ENCODE results near the gene WDR5.

Gene WDR5

DNA sequence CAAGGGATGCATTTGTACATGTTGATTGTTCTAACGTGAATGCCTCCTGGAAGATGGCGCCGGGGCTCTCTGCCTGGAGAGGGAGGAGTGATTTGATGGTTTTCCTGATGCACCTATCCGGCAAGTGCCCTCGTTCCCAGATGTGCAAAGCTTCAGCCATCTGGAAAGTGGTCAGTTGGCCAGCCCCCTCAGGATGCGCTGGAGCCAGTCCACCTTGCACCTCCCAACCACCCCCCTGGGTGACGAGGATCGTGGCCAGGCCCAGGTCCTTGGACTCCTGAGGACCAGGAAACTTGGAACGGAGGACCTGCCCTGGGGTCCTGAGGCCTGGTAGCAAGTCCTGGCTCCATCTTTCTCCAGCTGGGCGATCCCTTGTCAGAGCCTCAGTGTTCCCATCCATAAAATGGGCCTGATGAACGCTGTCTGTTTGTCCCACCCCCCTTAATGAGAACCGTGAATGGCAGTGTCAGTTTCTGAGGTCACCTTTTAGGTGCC lies 52.1 kb downstream of the WDR5 start:
- H3K4me1 Mint-ChIP-seq (ENCODE audit: low read depth in 2 of 2) = peaks cover 7 to 10% of the 10 kb centered on the region in 2 donors
- H3K4me3 Mint-ChIP-seq = no peak overlapping the region
- ATAC-seq (replicated peaks) (no peak), DNase-seq (no peak)
- peak overlapping the region in 1 of 2 donors; percentile 45 for H3K27ac Mint-ChIP-seq
- H3K27me3 Mint-ChIP-seq = peaks cover 0 to 6% of the 10 kb centered on the region in 2 donors
- H3K36me3 Mint-ChIP-seq (ENCODE audit: insufficient read depth) = peaks cover 9% of the 10 kb centered on the region
- H3K9me3 Mint-ChIP-seq = no peaks in the 10 kb centered on the region

DNA sequence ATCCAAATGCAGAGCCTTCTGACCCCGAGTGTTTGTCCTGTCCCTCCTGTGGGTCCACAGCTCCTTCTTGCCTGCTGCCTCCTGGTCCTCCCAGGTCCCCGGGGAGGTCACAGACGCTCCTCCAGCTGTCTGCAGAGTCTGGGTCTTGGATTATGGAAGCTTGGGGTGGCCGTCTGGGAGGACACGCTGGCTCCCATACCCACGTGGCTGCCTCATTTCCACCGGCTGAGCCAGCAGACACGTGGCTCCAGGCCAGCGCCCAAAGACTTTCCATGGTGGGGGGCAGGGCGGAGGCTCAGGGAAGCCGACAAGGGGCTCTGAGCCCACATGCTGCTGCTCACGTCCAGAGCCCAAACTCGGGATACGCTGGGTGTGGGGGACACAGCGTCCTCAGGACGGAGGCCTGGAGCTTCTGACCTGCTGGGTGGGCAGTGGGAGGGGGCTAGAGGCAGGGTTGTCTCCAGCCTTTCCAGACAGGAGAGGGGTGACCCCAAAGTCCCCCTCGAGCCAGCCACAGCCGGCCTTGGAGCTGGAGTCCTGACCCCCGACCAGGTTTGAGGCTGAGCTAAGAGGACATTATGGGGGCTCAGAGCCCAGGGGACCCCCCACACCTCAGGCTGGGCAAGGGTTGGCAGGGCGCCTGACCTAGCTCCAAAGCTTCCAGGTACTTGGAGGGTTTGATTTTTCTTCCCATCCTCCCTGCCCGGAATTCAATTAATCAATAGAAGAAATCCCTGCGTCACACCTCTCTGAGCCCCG lies 52.7 kb downstream of the WDR5 start:
- Mint-ChIP-seq H3K4me1 (ENCODE audit: low read depth in 2 of 2) (peaks cover 7 to 9% of the 10 kb centered on the region in 2 donors), H3K36me3 (ENCODE audit: insufficient read depth) (peaks cover 9% of the 10 kb centered on the region), H3K9me3 (no peaks in the 10 kb centered on the region), H3K27ac (peak overlapping the region in 1 of 2 donors; percentile 45), H3K27me3 (peaks cover 0 to 6% of the 10 kb centered on the region in 2 donors), H3K4me3 (no peak overlapping the region)
- no peak for DNase-seq
- ATAC-seq (replicated peaks) = no peak

GRCh38 chr9:134189145-134189469 lies 53.2 kb downstream of the WDR5 start:
- Mint-ChIP-seq H3K27ac (peak overlapping the region in 1 of 2 donors; percentile 1), H3K4me1 (ENCODE audit: low read depth in 2 of 2) (peaks cover 7 to 9% of the 10 kb centered on the region in 2 donors), H3K9me3 (no peaks in the 10 kb centered on the region), H3K36me3 (ENCODE audit: insufficient read depth) (peaks cover 9% of the 10 kb centered on the region), H3K27me3 (peaks cover 0 to 6% of the 10 kb centered on the region in 2 donors), H3K4me3 (no peak overlapping the region)
- ATAC-seq (replicated peaks) (no peak), DNase-seq (no peak)

- Mint-ChIP-seq H3K4me1 (ENCODE audit: low read depth in 2 of 2) (peaks cover 7 to 9% of the 10 kb centered on the region in 2 donors), H3K36me3 (ENCODE audit: insufficient read depth) (peaks cover 9% of the 10 kb centered on the region), H3K4me3 (no peak overlapping the region), H3K27ac (peak overlapping the region in 1 of 2 donors; percentile 1), H3K9me3 (no peaks in the 10 kb centered on the region), H3K27me3 (peaks cover 0 to 6% of the 10 kb centered on the region in 2 donors)
- no peak for DNase-seq
- no peak for ATAC-seq (replicated peaks)
Measured at GRCh38 chr9:134189470-134190231, 53.8 kb downstream of the WDR5 start.

GRCh38 chr9:134190232-134191121 lies 54.6 kb downstream of the WDR5 start:
- Mint-ChIP-seq H3K4me3 (no peak overlapping the region), H3K4me1 (ENCODE audit: low read depth in 2 of 2) (peaks cover 8 to 9% of the 10 kb centered on the region in 2 donors), H3K27me3 (peaks cover 0 to 6% of the 10 kb centered on the region in 2 donors), H3K9me3 (no peaks in the 10 kb centered on the region), H3K36me3 (ENCODE audit: insufficient read depth) (peaks cover 7% of the 10 kb centered on the region), H3K27ac (no peak overlapping the region)
- no peak for ATAC-seq (replicated peaks)
- no peak for DNase-seq

GRCh38 chr9:134191455-134192209 lies 55.8 kb downstream of the WDR5 start:
- peaks cover 0 to 6% of the 10 kb centered on the region in 2 donors for H3K27me3 Mint-ChIP-seq
- no peak for DNase-seq
- peaks cover 3% of the 10 kb centered on the region for H3K36me3 Mint-ChIP-seq (ENCODE audit: insufficient read depth)
- H3K4me1 Mint-ChIP-seq (ENCODE audit: low read depth in 2 of 2) = peaks cover 8 to 10% of the 10 kb centered on the region in 2 donors
- no peak for ATAC-seq (replicated peaks)
- H3K4me3 Mint-ChIP-seq = no peak overlapping the region
- H3K27ac Mint-ChIP-seq = no peak overlapping the region
- H3K9me3 Mint-ChIP-seq = no peaks in the 10 kb centered on the region

DNA sequence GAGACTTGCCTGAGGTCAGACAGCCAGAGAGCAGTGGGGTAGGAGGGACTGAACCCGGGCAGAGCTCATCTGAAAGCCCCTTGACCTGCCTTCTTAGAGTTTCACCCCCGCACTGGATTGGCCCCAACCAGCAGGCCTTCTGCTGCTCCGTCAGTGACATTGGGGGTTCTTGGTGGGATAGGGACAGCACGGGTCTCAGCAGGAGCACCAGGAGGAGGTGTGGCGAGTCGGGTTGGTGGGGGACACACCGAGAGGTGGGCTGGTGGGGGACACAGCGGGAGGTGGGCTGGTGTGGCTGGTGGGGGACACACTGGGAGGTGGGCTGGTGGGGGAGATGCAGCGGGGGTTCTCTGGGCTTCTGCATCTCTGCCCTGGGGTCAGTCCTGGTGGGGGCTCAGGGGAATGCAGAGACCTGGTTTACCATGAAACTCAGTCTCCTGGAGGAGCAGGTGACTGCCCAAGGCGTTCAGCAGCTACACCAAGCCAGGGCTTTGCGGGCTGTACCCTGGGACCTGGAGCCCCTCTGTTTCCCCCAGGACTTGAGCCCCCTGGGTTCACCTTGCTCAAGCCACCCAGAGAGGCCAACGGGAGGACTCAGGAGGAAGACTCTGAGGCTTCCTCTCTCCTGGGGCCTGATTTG lies 56.5 kb downstream of the WDR5 start:
- H3K36me3 Mint-ChIP-seq (ENCODE audit: insufficient read depth) = peaks cover 3% of the 10 kb centered on the region
- H3K27ac Mint-ChIP-seq = no peak overlapping the region
- no peak for ATAC-seq (replicated peaks)
- H3K9me3 Mint-ChIP-seq = no peaks in the 10 kb centered on the region
- no peak for DNase-seq
- H3K4me3 Mint-ChIP-seq = no peak overlapping the region
- H3K4me1 Mint-ChIP-seq (ENCODE audit: low read depth in 2 of 2) = peaks cover 8 to 15% of the 10 kb centered on the region in 2 donors
- H3K27me3 Mint-ChIP-seq = peaks cover 0 to 6% of the 10 kb centered on the region in 2 donors

- H3K4me1 Mint-ChIP-seq (ENCODE audit: low read depth in 2 of 2) = peaks cover 8 to 18% of the 10 kb centered on the region in 2 donors
- peaks cover 3% of the 10 kb centered on the region for H3K36me3 Mint-ChIP-seq (ENCODE audit: insufficient read depth)
- peaks cover 0 to 6% of the 10 kb centered on the region in 2 donors for H3K27me3 Mint-ChIP-seq
- H3K4me3 Mint-ChIP-seq = no peak overlapping the region
- no peaks in the 10 kb centered on the region for H3K9me3 Mint-ChIP-seq
- DNase-seq (no peak), ATAC-seq (replicated peaks) (no peak)
- H3K27ac Mint-ChIP-seq = no peak overlapping the region
Measured at GRCh38 chr9:134192951-134193731, 57.3 kb downstream of the WDR5 start.

GRCh38 chr9:134193912-134194535 lies 58.1 kb downstream of the WDR5 start:
- Mint-ChIP-seq H3K36me3 (ENCODE audit: insufficient read depth) (peaks cover 5% of the 10 kb centered on the region), H3K27me3 (peaks cover 0 to 6% of the 10 kb centered on the region in 2 donors), H3K9me3 (no peaks in the 10 kb centered on the region), H3K27ac (no peak overlapping the region), H3K4me3 (no peak overlapping the region), H3K4me1 (ENCODE audit: low read depth in 2 of 2) (peaks cover 12 to 22% of the 10 kb centered on the region in 2 donors)
- no peak for DNase-seq
- no peak for ATAC-seq (replicated peaks)

DNA sequence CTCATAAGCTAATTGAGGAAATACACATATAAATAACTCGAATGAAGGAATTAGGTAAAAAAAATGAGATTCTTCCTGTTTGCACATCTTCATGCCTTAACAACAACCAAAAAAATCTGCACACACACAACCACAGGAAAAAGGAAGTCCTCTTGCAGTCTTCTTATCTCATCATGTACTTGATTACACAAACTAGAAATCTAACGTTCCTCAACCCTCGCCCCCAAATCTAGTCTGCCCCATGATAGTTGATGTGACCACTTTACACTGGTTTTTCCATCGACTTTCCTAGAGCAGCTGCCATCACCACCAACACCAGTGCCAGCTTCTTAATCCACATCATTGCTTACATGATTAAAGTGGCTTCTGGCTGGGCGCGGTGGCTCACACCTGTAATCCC lies 59.7 kb downstream of the WDR5 start:
- H3K4me3 Mint-ChIP-seq = peak overlapping the region; percentile 30 to 40
- H3K27me3 Mint-ChIP-seq = peaks cover 0 to 6% of the 10 kb centered on the region in 2 donors
- ATAC-seq (replicated peaks) (no peak), DNase-seq (no peak)
- H3K36me3 Mint-ChIP-seq (ENCODE audit: insufficient read depth) = peaks cover 2% of the 10 kb centered on the region
- H3K27ac Mint-ChIP-seq = peak overlapping the region; percentile 11 to 42
- H3K4me1 Mint-ChIP-seq (ENCODE audit: low read depth in 2 of 2) = peaks cover 9 to 19% of the 10 kb centered on the region in 2 donors
- H3K9me3 Mint-ChIP-seq = no peaks in the 10 kb centered on the region

GRCh38 chr9:134196911-134197310 lies 61.0 kb downstream of the WDR5 start:
- Mint-ChIP-seq H3K36me3 (ENCODE audit: insufficient read depth) (peaks cover 2% of the 10 kb centered on the region), H3K4me3 (peak overlapping the region in 1 of 2 donors; percentile 43), H3K9me3 (no peaks in the 10 kb centered on the region), H3K27ac (no peak overlapping the region), H3K4me1 (ENCODE audit: low read depth in 2 of 2) (peaks cover 9 to 19% of the 10 kb centered on the region in 2 donors), H3K27me3 (peaks cover 0 to 2% of the 10 kb centered on the region in 2 donors)
- no peak for ATAC-seq (replicated peaks)
- DNase-seq = no peak

Data from effector memory CD8-positive, alpha-beta T cell (primary cell).